SU-DHL-6 (cell line): ENCODE measurements around the gene B3GALT5.

Experiments used
- H2AFZ ChIP-seq: fragments of 200-600 bp; sonication (generic); 2 replicates; pipeline ENCODE4 v1.6.1; 2014; ENCODE audit warnings: low read depth, mild to moderate bottlenecking, moderate library complexity, mixed read lengths, antibody characterized with exemption, low read length; ENCODE audit not compliant: severe bottlenecking
- H3F3A ChIP-seq: fragments of 200-600 bp; shearing (Covaris generic); 2 replicates; pipeline ENCODE4 v1.6.0; 2016; ENCODE audit warnings: antibody characterized with exemption, mild to moderate bottlenecking; ENCODE audit not compliant: insufficient read depth
- H3K27ac ChIP-seq: fragments of 200-600 bp; sonication (generic); 2 replicates; pipeline ENCODE4 v1.5.1; 2016; ENCODE audit warnings: low read depth, mild to moderate bottlenecking, low read length, moderate library complexity, mixed read lengths
- H3K27me3 ChIP-seq: fragments of 200-600 bp; sonication (generic), shearing (Covaris generic); 2 replicates; pipeline ENCODE4 v1.6.0; 2014; ENCODE audit warnings: mild to moderate bottlenecking, low read length
- H3K36me3 ChIP-seq: fragments of 200-600 bp; sonication (generic); 2 replicates; pipeline ENCODE4 v1.6.1; 2014; ENCODE audit warnings: mild to moderate bottlenecking, low read length, mixed read lengths
- H3K4me2 ChIP-seq: fragments of 300-600, 200-600 bp; shearing (Covaris generic), sonication (generic); 2 replicates; pipeline ENCODE4 v1.6.0; 2014; ENCODE audit warnings: low read length, low read depth, mild to moderate bottlenecking; ENCODE audit not compliant: poor library complexity, severe bottlenecking
- H3K4me3 ChIP-seq: fragments of 200-600 bp; sonication (generic); 2 replicates; pipeline ENCODE4 v1.5.1; 2014; ENCODE audit warnings: antibody characterized with exemption, low read length, mild to moderate bottlenecking, mixed read lengths; ENCODE audit not compliant: insufficient read depth, poor library complexity, severe bottlenecking
- H3K79me2 ChIP-seq: fragments of 200-600 bp; sonication (generic); 2 replicates; pipeline ENCODE4 v1.6.1; 2014; ENCODE audit warnings: mild to moderate bottlenecking, low read length, moderate library complexity; ENCODE audit not compliant: insufficient read depth
- H3K9ac ChIP-seq: fragments of 200-600 bp; sonication (generic); 2 replicates; pipeline ENCODE4 v1.7.0; 2014; ENCODE audit warnings: mild to moderate bottlenecking, low read length
- H3K9me2 ChIP-seq: fragments of 200-600 bp; sonication (generic); replicated peaks from 2 replicates; pipeline ENCODE4 v1.6.1; 2014; ENCODE audit warnings: low read length; ENCODE audit not compliant: insufficient read depth
- H3K9me3 ChIP-seq: fragments of 200-600 bp; sonication (generic); 2 replicates; pipeline ENCODE4 v1.6.1; 2014; ENCODE audit warnings: low read length, mixed read lengths; ENCODE audit not compliant: insufficient read depth
- H4K20me1 ChIP-seq: fragments of 200-600 bp; sonication (generic); 2 replicates; pipeline ENCODE4 v1.6.1; 2014; ENCODE audit warnings: low read depth, mild to moderate bottlenecking, antibody characterized with exemption, low read length, moderate library complexity, mixed read lengths
- EZH2phosphoT487 ChIP-seq: fragments of 200-600 bp; sonication (generic), shearing (Covaris generic); conservative IDR thresholded peaks from 2 replicates; pipeline ENCODE4 v1.6.1; 2018; ENCODE audit warnings: mild to moderate bottlenecking, antibody characterized with exemption, low read length, moderate library complexity, mixed read lengths
- TF ChIP-seq, protein P1 (sequence below): fragments of 200-600 bp; sonication (generic); IDR thresholded peaks from one replicate; pipeline ENCODE4 v1.5.1; 2017; ENCODE audit warnings: antibody characterized with exemption, mild to moderate bottlenecking, low read length, moderate library complexity; ENCODE audit not compliant: insufficient read depth, poor library complexity, severe bottlenecking

B3GALT5 gene

GRCh38 chr21:39657091-39657689 lies 44.5 kb downstream of the B3GALT5 start:
- Histone ChIP-seq H3F3A (no peaks in the 10 kb centered on the region), H3K27ac (no peak overlapping the region), H3K9me2 (no peaks in the 10 kb centered on the region), H3K9me3 (no peaks in the 10 kb centered on the region), H3K9ac (no peak overlapping the region), H3K4me3 (no peak overlapping the region), H4K20me1 (no peaks in the 10 kb centered on the region), H3K4me2 (no peak overlapping the region), H3K36me3 (no peaks in the 10 kb centered on the region), H2AFZ (no peak overlapping the region), H3K27me3 (no peaks in the 10 kb centered on the region), H3K79me2 (no peaks in the 10 kb centered on the region)
- TF ChIP-seq, protein P1, sequence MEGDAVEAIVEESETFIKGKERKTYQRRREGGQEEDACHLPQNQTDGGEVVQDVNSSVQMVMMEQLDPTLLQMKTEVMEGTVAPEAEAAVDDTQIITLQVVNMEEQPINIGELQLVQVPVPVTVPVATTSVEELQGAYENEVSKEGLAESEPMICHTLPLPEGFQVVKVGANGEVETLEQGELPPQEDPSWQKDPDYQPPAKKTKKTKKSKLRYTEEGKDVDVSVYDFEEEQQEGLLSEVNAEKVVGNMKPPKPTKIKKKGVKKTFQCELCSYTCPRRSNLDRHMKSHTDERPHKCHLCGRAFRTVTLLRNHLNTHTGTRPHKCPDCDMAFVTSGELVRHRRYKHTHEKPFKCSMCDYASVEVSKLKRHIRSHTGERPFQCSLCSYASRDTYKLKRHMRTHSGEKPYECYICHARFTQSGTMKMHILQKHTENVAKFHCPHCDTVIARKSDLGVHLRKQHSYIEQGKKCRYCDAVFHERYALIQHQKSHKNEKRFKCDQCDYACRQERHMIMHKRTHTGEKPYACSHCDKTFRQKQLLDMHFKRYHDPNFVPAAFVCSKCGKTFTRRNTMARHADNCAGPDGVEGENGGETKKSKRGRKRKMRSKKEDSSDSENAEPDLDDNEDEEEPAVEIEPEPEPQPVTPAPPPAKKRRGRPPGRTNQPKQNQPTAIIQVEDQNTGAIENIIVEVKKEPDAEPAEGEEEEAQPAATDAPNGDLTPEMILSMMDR = no peak
- no peak for TF ChIP-seq EZH2phosphoT487

DNA sequence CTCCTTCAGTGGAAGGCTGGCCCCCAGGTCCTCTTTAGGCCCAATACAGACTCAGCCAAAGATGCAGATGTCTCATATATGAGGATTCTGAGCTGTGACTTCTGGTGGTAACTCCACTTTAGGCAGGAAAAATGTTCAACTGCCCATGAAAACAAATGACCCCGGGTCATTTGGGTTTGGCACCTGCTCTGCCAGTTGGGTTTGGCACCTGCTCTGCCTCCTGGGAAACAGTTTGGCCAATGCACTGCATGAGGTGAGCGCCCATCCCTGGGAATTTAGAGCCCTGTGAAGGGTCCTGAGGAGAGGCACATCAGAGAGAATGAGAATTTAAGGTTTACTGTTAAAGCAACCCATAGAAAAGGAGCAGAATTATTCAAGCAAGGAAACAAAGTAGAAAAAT lies 45.3 kb downstream of the B3GALT5 start:
- Histone ChIP-seq H3K79me2 (no peaks in the 10 kb centered on the region), H3K4me3 (no peak overlapping the region), H3K9me3 (no peaks in the 10 kb centered on the region), H3K4me2 (no peak overlapping the region), H3K27ac (no peak overlapping the region), H3F3A (no peaks in the 10 kb centered on the region), H2AFZ (no peak overlapping the region), H3K9me2 (no peaks in the 10 kb centered on the region), H3K36me3 (no peaks in the 10 kb centered on the region), H3K27me3 (no peaks in the 10 kb centered on the region), H4K20me1 (no peaks in the 10 kb centered on the region), H3K9ac (no peak overlapping the region)
- TF ChIP-seq EZH2phosphoT487 = no peak
- TF ChIP-seq, protein P1 = no peak

- H3F3A ChIP-seq = no peaks in the 10 kb centered on the region
- no peaks in the 10 kb centered on the region for H3K79me2 ChIP-seq
- H4K20me1 ChIP-seq = no peaks in the 10 kb centered on the region
- H3K9ac ChIP-seq = no peak overlapping the region
- no peak overlapping the region for H3K27ac ChIP-seq
- H3K9me3 ChIP-seq = no peaks in the 10 kb centered on the region
- H3K27me3 ChIP-seq = no peaks in the 10 kb centered on the region
- no peaks in the 10 kb centered on the region for H3K36me3 ChIP-seq
- no peak overlapping the region for H3K4me2 ChIP-seq
- no peaks in the 10 kb centered on the region for H3K9me2 ChIP-seq
- H3K4me3 ChIP-seq = no peak overlapping the region
- TF ChIP-seq EZH2phosphoT487 = no peak
- TF ChIP-seq, protein P1 = no peak
- H2AFZ ChIP-seq = no peak overlapping the region
Measured at GRCh38 chr21:39659070-39659815, 46.5 kb downstream of the B3GALT5 start.
